HepG2 (cell line): ENCODE results near the gene BAHCC1. TPM values are rescaled to one million over a fixed set of nuclear protein-coding genes. Genes with fewer than 3 reads are reported as not detected.
A peak's percentile ranks its signal among the peaks of the same experiment; 100 is the strongest.

Experiments used
- AHR ChIP-seq: IDR thresholded peaks from 2 replicates; pipeline ENCODE4 v1.6.1; 2018; ENCODE audit warnings: missing genetic modification reagents, missing compliant biosample characterization
- DNMT1 ChIP-seq: sonication (generic); formaldehyde crosslinking; IDR thresholded peaks from 2 replicates; pipeline ENCODE4 v1.5.1; 2020; ENCODE audit warnings: mild to moderate bottlenecking, missing genetic modification reagents
- HNRNPH1 ChIP-seq: fragments of 200-400 bp; formaldehyde crosslinking; optimal IDR thresholded peaks from 2 replicates; pipeline ENCODE3; 2017; ENCODE audit warnings: mild to moderate bottlenecking, low read depth, low read length
- IRF2 ChIP-seq: IDR thresholded peaks from 2 replicates; pipeline ENCODE4 v1.6.1; 2018; ENCODE audit warnings: missing genetic modification reagents, missing compliant biosample characterization
- KDM1A ChIP-seq: IDR thresholded peaks from 2 replicates; pipeline ENCODE4 v1.6.1; 2016; ENCODE audit warnings: missing compliant biosample characterization
- MTA1 ChIP-seq: sonication (generic); formaldehyde crosslinking; IDR thresholded peaks from 2 replicates; pipeline ENCODE4 v1.4.0; 2020; ENCODE audit warnings: missing genetic modification reagents, mild to moderate bottlenecking, borderline replicate concordance
- NR2C2 ChIP-seq: sonication (generic); formaldehyde crosslinking; IDR thresholded peaks from 2 replicates; pipeline ENCODE4 v1.4.0; 2020; ENCODE audit warnings: missing genetic modification reagents, mild to moderate bottlenecking, moderate library complexity, borderline replicate concordance
- PCBP1 ChIP-seq: fragments of 200-400 bp; formaldehyde crosslinking; IDR thresholded peaks from 2 replicates; pipeline ENCODE4 v1.6.1; 2017; ENCODE audit warnings: mild to moderate bottlenecking, low read depth, low read length, borderline replicate concordance
- RAD21 ChIP-seq: fragments of 450-650 bp; formaldehyde crosslinking; IDR thresholded peaks from 2 replicates; pipeline ENCODE4 v1.5.0; 2020; ENCODE audit warnings: mild to moderate bottlenecking
- SIX4 ChIP-seq: sonication (generic); formaldehyde crosslinking; IDR thresholded peaks from 2 replicates; pipeline ENCODE4 v1.4.0; 2020; ENCODE audit warnings: missing genetic modification reagents
- SNRNP70 ChIP-seq: fragments of 200-400 bp; formaldehyde crosslinking; IDR thresholded peaks from 2 replicates; pipeline ENCODE4 v1.6.1; 2017; ENCODE audit warnings: mild to moderate bottlenecking, low read depth, low read length, moderate library complexity
- SP1 ChIP-seq, 2 experiments: fragments of 450-650 bp in 1 of 2; sonication (generic) in 1 of 2; formaldehyde crosslinking in 1 of 2; IDR thresholded peaks; 2 replicates each; pipeline versions ENCODE4 v1.4.0 to v1.6.1; 2016 to 2020; ENCODE audit warnings: missing genetic modification reagents in 1 of 2
- SRSF1 ChIP-seq: fragments of 200-400 bp; formaldehyde crosslinking; optimal IDR thresholded peaks from 2 replicates; pipeline ENCODE3; 2017; ENCODE audit warnings: mild to moderate bottlenecking, low read depth, low read length, moderate library complexity
- TBL1XR1 ChIP-seq: fragments of 150-350 bp; IDR thresholded peaks from 2 replicates; pipeline ENCODE4 v1.6.1; 2014; ENCODE audit warnings: borderline replicate concordance, low read length; ENCODE audit not compliant: partially characterized antibody
- TRIM24 ChIP-seq: sonication (generic); formaldehyde crosslinking; IDR thresholded peaks from 2 replicates; pipeline ENCODE4 v1.8.0; 2022; ENCODE audit warnings: mild to moderate bottlenecking, missing genetic modification reagents
- ZNF253 ChIP-seq: sonication (generic); formaldehyde crosslinking; IDR thresholded peaks from 2 replicates; pipeline ENCODE4 v1.8.0; 2022; ENCODE audit warnings: mild to moderate bottlenecking, missing genetic modification reagents, borderline replicate concordance
- polyA plus RNA-seq, 8 experiments: library from polyadenylated mRNA; depleted of rRNA in 3 of 8; stranded (reverse) in 7 of 8; unstranded in 1 of 8; fragments of >200 nt; fragmentation: Illumina TruSeq in 4 of 8; extraction: Trizol in 4 of 8; gene quantifications; 2 replicates each; pipeline versions ENCODE4 v1.2.1 to v1.2.3, GENCODE V29; 2011 to 2016; ENCODE audit warnings: low read depth in 4 of 8, missing spikeins in 1 of 8, mixed read lengths in 1 of 8; ENCODE audit not compliant: insufficient read depth in 1 of 8
- total RNA-seq, 5 experiments: library from RNA; depleted of rRNA; stranded (reverse); fragments of >200 nt; fragmentation: Illumina TruSeq; extraction: Trizol; gene quantifications; 2 replicates each; pipeline ENCODE4 v1.2.3, GENCODE V29; 2016; ENCODE audit warnings: low read depth in 1 of 5
- TF ChIP-seq, protein P1 (sequence below): IDR thresholded peaks from 2 replicates; pipeline ENCODE4 v1.6.1; 2012; ENCODE audit warnings: low read length, improper control_type of control experiment
- TF ChIP-seq, protein P2 (sequence below): sonication (generic); formaldehyde crosslinking; IDR thresholded peaks from 2 replicates; pipeline ENCODE4 v1.5.1; 2020; ENCODE audit warnings: missing genetic modification reagents, mild to moderate bottlenecking, borderline replicate concordance
- TF ChIP-seq, protein P3 (sequence below), 2 experiments: sonication (generic) in 1 of 2; formaldehyde crosslinking in 1 of 2; IDR thresholded peaks; 2 replicates each; pipeline versions ENCODE4 v1.4.0 to v1.6.1; 2018 to 2020; ENCODE audit warnings: missing genetic modification reagents in 2 of 2, borderline replicate concordance in 1 of 2, low read depth in 1 of 2, mild to moderate bottlenecking in 1 of 2, missing biosample characterization in 1 of 2
- TF ChIP-seq, protein P4 (sequence below): sonication (generic); formaldehyde crosslinking; IDR thresholded peaks from 2 replicates; pipeline ENCODE4 v1.8.1; 2023; ENCODE audit warnings: mild to moderate bottlenecking, missing genetic modification reagents, borderline replicate concordance
- TF ChIP-seq, protein P5 (sequence below): sonication (generic); formaldehyde crosslinking; IDR thresholded peaks from 2 replicates; pipeline ENCODE4 v1.8.1; 2023; ENCODE audit warnings: missing genetic modification reagents, mild to moderate bottlenecking, borderline replicate concordance
- TF ChIP-seq, protein P6 (sequence below): conservative IDR thresholded peaks from 2 replicates; pipeline ENCODE4 v1.6.1; 2018; ENCODE audit warnings: missing genetic modification reagents

BAHCC1 gene
- total and polyA plus RNA-seq, 2 of the 13 experiments (the other 11 are each of a cell fraction or from before 2014, with no cell fraction given), result 1.4 to 1.7 TPM

DNA sequence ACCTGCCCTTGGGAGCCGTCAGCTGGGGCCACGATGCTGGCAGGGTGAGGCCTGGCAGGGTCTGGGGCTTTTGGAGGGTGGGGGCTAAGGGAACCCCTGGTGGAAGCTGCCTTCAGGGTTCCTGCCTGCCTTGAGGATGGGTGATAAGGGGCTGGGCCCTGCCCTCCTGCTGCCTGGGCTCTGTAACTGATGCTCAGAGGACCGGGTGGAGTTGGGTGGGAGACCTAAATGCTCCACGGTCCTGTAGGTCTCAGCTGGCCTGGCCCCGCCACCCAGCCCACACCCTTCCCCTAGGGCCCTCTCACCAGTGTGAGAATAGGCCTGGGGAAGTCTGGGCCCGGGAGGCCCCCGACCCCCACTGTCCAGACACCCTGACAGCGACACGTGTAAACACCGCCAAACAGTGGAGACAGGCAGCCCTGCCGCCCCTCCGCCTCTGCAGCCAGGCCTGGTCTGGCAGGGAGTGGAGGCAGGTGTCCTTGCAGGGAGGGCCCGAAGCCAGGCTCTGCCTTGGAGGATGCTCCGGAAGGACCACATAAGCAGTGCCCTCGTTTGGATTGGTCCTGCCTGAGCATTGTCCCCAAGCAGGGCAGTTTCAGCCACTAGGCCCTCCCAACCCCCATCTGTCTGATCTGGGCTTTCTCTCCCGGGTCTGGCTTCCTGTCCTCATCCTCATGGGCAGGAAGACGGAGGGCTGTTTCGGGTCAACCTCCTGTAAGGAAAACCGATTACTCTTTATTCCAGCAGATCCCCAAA, 6.5 kb upstream of the BAHCC1 start (continued):
- no peak for TF ChIP-seq MTA1 (CRISPR knock-in tag)
- TF ChIP-seq SNRNP70, result no peak
- no peak for TF ChIP-seq DNMT1 (CRISPR knock-in tag)
- no peak for TF ChIP-seq AHR (CRISPR knock-in tag)
- TF ChIP-seq TRIM24, result no peak
- TF ChIP-seq HNRNPH1, result no peak
- TF ChIP-seq, protein P1, sequence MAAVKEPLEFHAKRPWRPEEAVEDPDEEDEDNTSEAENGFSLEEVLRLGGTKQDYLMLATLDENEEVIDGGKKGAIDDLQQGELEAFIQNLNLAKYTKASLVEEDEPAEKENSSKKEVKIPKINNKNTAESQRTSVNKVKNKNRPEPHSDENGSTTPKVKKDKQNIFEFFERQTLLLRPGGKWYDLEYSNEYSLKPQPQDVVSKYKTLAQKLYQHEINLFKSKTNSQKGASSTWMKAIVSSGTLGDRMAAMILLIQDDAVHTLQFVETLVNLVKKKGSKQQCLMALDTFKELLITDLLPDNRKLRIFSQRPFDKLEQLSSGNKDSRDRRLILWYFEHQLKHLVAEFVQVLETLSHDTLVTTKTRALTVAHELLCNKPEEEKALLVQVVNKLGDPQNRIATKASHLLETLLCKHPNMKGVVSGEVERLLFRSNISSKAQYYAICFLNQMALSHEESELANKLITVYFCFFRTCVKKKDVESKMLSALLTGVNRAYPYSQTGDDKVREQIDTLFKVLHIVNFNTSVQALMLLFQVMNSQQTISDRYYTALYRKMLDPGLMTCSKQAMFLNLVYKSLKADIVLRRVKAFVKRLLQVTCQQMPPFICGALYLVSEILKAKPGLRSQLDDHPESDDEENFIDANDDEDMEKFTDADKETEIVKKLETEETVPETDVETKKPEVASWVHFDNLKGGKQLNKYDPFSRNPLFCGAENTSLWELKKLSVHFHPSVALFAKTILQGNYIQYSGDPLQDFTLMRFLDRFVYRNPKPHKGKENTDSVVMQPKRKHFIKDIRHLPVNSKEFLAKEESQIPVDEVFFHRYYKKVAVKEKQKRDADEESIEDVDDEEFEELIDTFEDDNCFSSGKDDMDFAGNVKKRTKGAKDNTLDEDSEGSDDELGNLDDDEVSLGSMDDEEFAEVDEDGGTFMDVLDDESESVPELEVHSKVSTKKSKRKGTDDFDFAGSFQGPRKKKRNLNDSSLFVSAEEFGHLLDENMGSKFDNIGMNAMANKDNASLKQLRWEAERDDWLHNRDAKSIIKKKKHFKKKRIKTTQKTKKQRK, result no peak
- no peak for TF ChIP-seq SRSF1
- no peak for TF ChIP-seq IRF2 (CRISPR knock-in tag)
- no peak for TF ChIP-seq SIX4 (CRISPR knock-in tag)
- no peak for TF ChIP-seq ZNF253 (CRISPR knock-in tag)
- TF ChIP-seq, protein P2, sequence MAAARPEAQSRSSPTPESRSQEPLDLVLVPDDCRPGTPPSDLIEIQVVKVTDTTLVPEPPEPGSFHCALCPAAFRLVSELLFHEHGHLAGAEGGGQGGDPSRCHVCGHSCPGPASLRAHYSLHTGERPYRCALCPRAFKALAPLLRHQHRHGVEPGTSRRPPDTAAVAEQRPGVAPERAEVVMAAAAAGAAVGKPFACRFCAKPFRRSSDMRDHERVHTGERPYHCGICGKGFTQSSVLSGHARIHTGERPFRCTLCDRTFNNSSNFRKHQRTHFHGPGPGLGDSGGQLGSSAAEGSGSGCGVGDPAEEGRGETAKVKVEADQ, result no peak
- TF ChIP-seq, protein P3, sequence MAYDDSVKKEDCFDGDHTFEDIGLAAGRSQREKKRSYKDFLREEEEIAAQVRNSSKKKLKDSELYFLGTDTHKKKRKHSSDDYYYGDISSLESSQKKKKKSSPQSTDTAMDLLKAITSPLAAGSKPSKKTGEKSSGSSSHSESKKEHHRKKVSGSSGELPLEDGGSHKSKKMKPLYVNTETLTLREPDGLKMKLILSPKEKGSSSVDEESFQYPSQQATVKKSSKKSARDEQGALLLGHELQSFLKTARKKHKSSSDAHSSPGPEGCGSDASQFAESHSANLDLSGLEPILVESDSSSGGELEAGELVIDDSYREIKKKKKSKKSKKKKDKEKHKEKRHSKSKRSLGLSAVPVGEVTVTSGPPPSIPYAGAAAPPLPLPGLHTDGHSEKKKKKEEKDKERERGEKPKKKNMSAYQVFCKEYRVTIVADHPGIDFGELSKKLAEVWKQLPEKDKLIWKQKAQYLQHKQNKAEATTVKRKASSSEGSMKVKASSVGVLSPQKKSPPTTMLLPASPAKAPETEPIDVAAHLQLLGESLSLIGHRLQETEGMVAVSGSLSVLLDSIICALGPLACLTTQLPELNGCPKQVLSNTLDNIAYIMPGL (CRISPR knock-in tag; IDR thresholded peaks at IDR 0.05; ENCODE audit: borderline replicate concordance in 1 of 2, low read depth in 1 of 2), result no peak
- TF ChIP-seq NR2C2, result no peak
- no peak for TF ChIP-seq SP1 (IDR thresholded peaks at IDR 0.05)
- TF ChIP-seq SP1 (CRISPR knock-in tag; IDR thresholded peaks at IDR 0.05), result 0 out of 2 replicates have a peak, but pooled peaks have one; percentile 23
- peak; percentile 50; the same call in 1 of the 2 replicates for TF ChIP-seq PCBP1
- TF ChIP-seq, protein P4, sequence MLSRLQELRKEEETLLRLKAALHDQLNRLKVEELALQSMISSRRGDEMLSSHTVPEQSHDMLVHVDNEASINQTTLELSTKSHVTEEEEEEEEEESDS (CRISPR knock-in tag), result no peak
- TF ChIP-seq, protein P5, sequence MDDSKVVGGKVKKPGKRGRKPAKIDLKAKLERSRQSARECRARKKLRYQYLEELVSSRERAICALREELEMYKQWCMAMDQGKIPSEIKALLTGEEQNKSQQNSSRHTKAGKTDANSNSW, result no peak
- TF ChIP-seq TBL1XR1, result no peak
- TF ChIP-seq RAD21 (CRISPR knock-in tag), result no peak
- no peak for TF ChIP-seq KDM1A
- TF ChIP-seq, protein P6, sequence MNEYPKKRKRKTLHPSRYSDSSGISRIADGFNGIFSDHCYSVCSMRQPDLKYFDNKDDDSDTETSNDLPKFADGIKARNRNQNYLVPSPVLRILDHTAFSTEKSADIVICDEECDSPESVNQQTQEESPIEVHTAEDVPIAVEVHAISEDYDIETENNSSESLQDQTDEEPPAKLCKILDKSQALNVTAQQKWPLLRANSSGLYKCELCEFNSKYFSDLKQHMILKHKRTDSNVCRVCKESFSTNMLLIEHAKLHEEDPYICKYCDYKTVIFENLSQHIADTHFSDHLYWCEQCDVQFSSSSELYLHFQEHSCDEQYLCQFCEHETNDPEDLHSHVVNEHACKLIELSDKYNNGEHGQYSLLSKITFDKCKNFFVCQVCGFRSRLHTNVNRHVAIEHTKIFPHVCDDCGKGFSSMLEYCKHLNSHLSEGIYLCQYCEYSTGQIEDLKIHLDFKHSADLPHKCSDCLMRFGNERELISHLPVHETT, result no peak
